ENCODE data around the gene NXNL2.

DNA sequence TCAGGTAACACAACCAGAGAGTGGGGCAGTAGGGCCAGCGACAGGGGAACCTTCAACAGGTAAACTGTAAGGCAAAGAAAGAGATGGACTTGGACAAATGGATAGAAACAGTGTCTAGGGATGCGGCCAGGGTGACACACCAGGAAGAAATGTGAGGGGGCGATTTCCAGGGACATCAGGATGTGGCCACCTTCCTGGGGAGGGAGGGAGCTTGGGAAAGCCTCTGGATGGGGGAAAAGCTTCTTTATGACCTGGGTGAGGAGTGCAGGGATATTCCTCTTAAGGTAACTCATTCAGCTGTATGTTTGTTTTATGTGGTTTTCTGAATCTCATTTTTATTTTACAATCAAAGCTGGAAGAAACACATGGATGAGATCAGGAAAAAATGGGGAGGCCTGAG is 11.9 kb upstream of the NXNL2 start:
- TF ChIP-seq, protein P1, sequence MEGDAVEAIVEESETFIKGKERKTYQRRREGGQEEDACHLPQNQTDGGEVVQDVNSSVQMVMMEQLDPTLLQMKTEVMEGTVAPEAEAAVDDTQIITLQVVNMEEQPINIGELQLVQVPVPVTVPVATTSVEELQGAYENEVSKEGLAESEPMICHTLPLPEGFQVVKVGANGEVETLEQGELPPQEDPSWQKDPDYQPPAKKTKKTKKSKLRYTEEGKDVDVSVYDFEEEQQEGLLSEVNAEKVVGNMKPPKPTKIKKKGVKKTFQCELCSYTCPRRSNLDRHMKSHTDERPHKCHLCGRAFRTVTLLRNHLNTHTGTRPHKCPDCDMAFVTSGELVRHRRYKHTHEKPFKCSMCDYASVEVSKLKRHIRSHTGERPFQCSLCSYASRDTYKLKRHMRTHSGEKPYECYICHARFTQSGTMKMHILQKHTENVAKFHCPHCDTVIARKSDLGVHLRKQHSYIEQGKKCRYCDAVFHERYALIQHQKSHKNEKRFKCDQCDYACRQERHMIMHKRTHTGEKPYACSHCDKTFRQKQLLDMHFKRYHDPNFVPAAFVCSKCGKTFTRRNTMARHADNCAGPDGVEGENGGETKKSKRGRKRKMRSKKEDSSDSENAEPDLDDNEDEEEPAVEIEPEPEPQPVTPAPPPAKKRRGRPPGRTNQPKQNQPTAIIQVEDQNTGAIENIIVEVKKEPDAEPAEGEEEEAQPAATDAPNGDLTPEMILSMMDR (IDR thresholded peaks at IDR 0.05 in 2 of 3, conservative IDR thresholded peaks at IDR 0.05 in 1 of 3; ENCODE audit: borderline replicate concordance in 1 of 3, insufficient read depth in 1 of 3, low read depth in 2 of 3, low read length in 2 of 3) = no peak
- TF ChIP-seq POLR2A (IDR thresholded peaks at IDR 0.05; ENCODE audit: borderline replicate concordance, extremely low read depth, insufficient read depth, insufficient read length) = no peak
- TF ChIP-seq RAD21 (IDR thresholded peaks at IDR 0.05; ENCODE audit: low read depth) = no peak
- TF ChIP-seq ZNF274 (IDR thresholded peaks at IDR 0.05; ENCODE audit: low read depth, low read length) = no peak
- TF ChIP-seq POLR2AphosphoS5 (IDR thresholded peaks at IDR 0.05; ENCODE audit: low read depth, low read length) = no peak
- TF ChIP-seq MAX (IDR thresholded peaks at IDR 0.05) = no peak
- no peak for TF ChIP-seq CEBPB (IDR thresholded peaks at IDR 0.05; ENCODE audit: low read depth)
- TF ChIP-seq, protein P2, sequence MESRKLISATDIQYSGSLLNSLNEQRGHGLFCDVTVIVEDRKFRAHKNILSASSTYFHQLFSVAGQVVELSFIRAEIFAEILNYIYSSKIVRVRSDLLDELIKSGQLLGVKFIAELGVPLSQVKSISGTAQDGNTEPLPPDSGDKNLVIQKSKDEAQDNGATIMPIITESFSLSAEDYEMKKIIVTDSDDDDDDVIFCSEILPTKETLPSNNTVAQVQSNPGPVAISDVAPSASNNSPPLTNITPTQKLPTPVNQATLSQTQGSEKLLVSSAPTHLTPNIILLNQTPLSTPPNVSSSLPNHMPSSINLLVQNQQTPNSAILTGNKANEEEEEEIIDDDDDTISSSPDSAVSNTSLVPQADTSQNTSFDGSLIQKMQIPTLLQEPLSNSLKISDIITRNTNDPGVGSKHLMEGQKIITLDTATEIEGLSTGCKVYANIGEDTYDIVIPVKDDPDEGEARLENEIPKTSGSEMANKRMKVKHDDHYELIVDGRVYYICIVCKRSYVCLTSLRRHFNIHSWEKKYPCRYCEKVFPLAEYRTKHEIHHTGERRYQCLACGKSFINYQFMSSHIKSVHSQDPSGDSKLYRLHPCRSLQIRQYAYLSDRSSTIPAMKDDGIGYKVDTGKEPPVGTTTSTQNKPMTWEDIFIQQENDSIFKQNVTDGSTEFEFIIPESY (IDR thresholded peaks at IDR 0.05; ENCODE audit: extremely low read depth, insufficient replicate concordance, low read length) = no peak
- TF ChIP-seq YY1 (IDR thresholded peaks at IDR 0.05; ENCODE audit: extremely low read depth, insufficient replicate concordance, low read depth, low read length) = no peak
- no peak for TF ChIP-seq SRF (IDR thresholded peaks at IDR 0.05; ENCODE audit: low read depth)
- no peak for TF ChIP-seq REST (IDR thresholded peaks at IDR 0.05; ENCODE audit: low read depth)

All from HCT116 (cell line).